CD4-positive, alpha-beta T cell (primary cell): ENCODE measurements around the gene XG. TPM values are rescaled to one million over a fixed set of nuclear protein-coding genes. Genes with fewer than 3 reads are reported as not detected.

Experiments
- ATAC-seq: fragments of 200-7000 bp; cut with Tn5 transposase; one replicate; pipeline ENCODE4 v1.10.0; 2022; ENCODE audit warnings: mild to moderate bottlenecking; ENCODE audit not compliant: poor library complexity
- CTCF ChIA-PET: fragments of 350-600 bp; sonication (Branson Sonifier 250); formaldehyde crosslinking; loops from one replicate; lab custom pipeline; 2021; ENCODE audit warnings: antibody characterized with exemption, inconsistent platforms; lab: Charles Lee
- POLR2A ChIA-PET: fragments of 350-600 bp; sonication (Branson Sonifier 250); formaldehyde crosslinking; loops from one replicate; lab custom pipeline; 2021; ENCODE audit warnings: antibody characterized with exemption, inconsistent platforms; lab: Charles Lee
- DNase-seq, 14 experiments: peaks; one replicate each; pipeline ENCODE4 v3.0.0-alpha.2; 2013 to 2020; ENCODE audit warnings: mixed read lengths in 2 of 14
- H3K27ac ChIP-seq, 2 donors: one replicate each; pipeline versions ENCODE4 v1.5.1 to v1.7.0; 2013; ENCODE audit warnings: low read length in 2 of 2, low read depth in 1 of 2, mild to moderate bottlenecking in 1 of 2
- H3K27me3 ChIP-seq, 2 experiments: 1 replicate in 1 of 2; 2 replicates in 1 of 2; pipeline versions ENCODE4 v1.6.1 to v1.7.0; 2013; ENCODE audit warnings: low read length in 2 of 2, control low read depth in 1 of 2, mild to moderate bottlenecking in 1 of 2, moderate library complexity in 1 of 2; ENCODE audit not compliant: insufficient read depth in 2 of 2, control insufficient read depth in 1 of 2
- H3K36me3 ChIP-seq: one replicate; pipeline ENCODE4 v1.6.1; 2013; ENCODE audit warnings: low read length, control low read depth; ENCODE audit not compliant: insufficient read depth
- H3K4me1 ChIP-seq: one replicate; pipeline ENCODE4 v1.6.1; 2013; ENCODE audit warnings: low read length, control low read depth; ENCODE audit not compliant: insufficient read depth
- H3K4me3 ChIP-seq: one replicate; pipeline ENCODE4 v1.5.1; 2013; ENCODE audit warnings: mild to moderate bottlenecking, low read length, moderate library complexity
- H3K9me3 ChIP-seq, 2 experiments: 1 replicate in 1 of 2; 2 replicates in 1 of 2; pipeline versions ENCODE4 v1.6.1 to v1.7.0; 2013; ENCODE audit warnings: low read length in 2 of 2, mild to moderate bottlenecking in 2 of 2, control low read depth in 1 of 2, moderate library complexity in 1 of 2; ENCODE audit not compliant: control insufficient read depth in 1 of 2, insufficient read depth in 1 of 2
- H3K27ac Mint-ChIP-seq: one replicate; pipeline ENCODE4 v1.8.0; 2020; ENCODE audit warnings: mixed read lengths
- H3K27me3 Mint-ChIP-seq: one replicate; pipeline ENCODE4 v1.8.0; 2021; ENCODE audit warnings: mixed read lengths
- H3K36me3 Mint-ChIP-seq: one replicate; pipeline ENCODE4 v1.8.0; 2021; ENCODE audit warnings: low read depth, mixed read lengths
- H3K4me1 Mint-ChIP-seq: one replicate; pipeline ENCODE4 v1.8.0; 2021; ENCODE audit warnings: low read depth, mixed read lengths
- H3K4me3 Mint-ChIP-seq: one replicate; pipeline ENCODE4 v1.8.0; 2020; ENCODE audit warnings: mild to moderate bottlenecking, mixed read lengths
- H3K9me3 Mint-ChIP-seq: one replicate; pipeline ENCODE4 v1.8.0; 2020; ENCODE audit warnings: mixed read lengths
- CTCF ChIP-seq: fragments of 200-600 bp; IDR thresholded peaks from one replicate; pipeline ENCODE4 v1.8.0; 2022; ENCODE audit warnings: antibody characterized with exemption, mild to moderate bottlenecking
- intact Hi-C, 2 experiments: fragments of 100-400 bp; cut with DNase I in 1 of 2; cut with micrococcal nuclease in 1 of 2; formaldehyde crosslinking; loops; one replicate each; pipeline versions ENCODE4 v1.15.1 to v1.9.0; 2023 to 2025; cut with DNase I, micrococcal nuclease
- total RNA-seq, 174 experiments: library from RNA in 2 of 174; stranded (reverse) in 2 of 174; gene quantifications; one replicate each; pipeline ENCODE4 v1.2.3 and lab custom pipeline; 2021 to 2026

XG gene
- total RNA-seq, 2 experiments from 2014 or later: not detected

GRCh38 chrX:2765549-2765830 is 13.7 kb downstream of the XG start:
- no peak overlapping the region for H3K27ac Mint-ChIP-seq
- H3K9me3 Mint-ChIP-seq: no peaks in the 10 kb centered on the region
- H3K4me3 ChIP-seq: no peak overlapping the region
- H3K27me3 Mint-ChIP-seq: peaks cover 9% of the 10 kb centered on the region
- ATAC-seq (no peak), DNase-seq (no peak)
- no peaks in the 10 kb centered on the region for H3K36me3 ChIP-seq
- TF ChIP-seq CTCF: no peak
- peaks cover 0 to 4% of the 10 kb centered on the region in 2 experiments for H3K9me3 ChIP-seq
- no peaks in the 10 kb centered on the region for H3K4me1 ChIP-seq
- H3K4me1 Mint-ChIP-seq: peaks cover 7% of the 10 kb centered on the region
- H3K27ac ChIP-seq: no peak overlapping the region
- no peaks in the 10 kb centered on the region for H3K36me3 Mint-ChIP-seq
- H3K27me3 ChIP-seq: no peaks in the 10 kb centered on the region
- CTCF ChIA-PET: no interaction called here
- POLR2A ChIA-PET: no interaction called here
- intact Hi-C loops: no loop called here
- no peak overlapping the region for H3K4me3 Mint-ChIP-seq

- Mint-ChIP-seq H3K4me1 (peaks cover 7% of the 10 kb centered on the region), H3K27ac (no peak overlapping the region)
- H3K27me3 ChIP-seq: no peaks in the 10 kb centered on the region
These were observed 15.1 kb downstream of the XG start for GRCh38 chrX:2766906-2767305.

GRCh38 chrX:2767631-2768455 is 16.0 kb downstream of the XG start:
- peaks cover 7% of the 10 kb centered on the region for H3K4me1 Mint-ChIP-seq
- intact Hi-C loops: no loop called here

More at GRCh38 chrX:2766906-2767305, 15.1 kb downstream of the XG start:
- DNase-seq (peak in 2 of 14 experiments; percentile 39 to 56), ATAC-seq (no peak)
- H3K9me3 ChIP-seq: peaks cover 0 to 4% of the 10 kb centered on the region in 2 experiments
- intact Hi-C loops: no loop called here
- Mint-ChIP-seq H3K9me3 (no peaks in the 10 kb centered on the region), H3K27me3 (peaks cover 20% of the 10 kb centered on the region), H3K4me3 (no peak overlapping the region), H3K36me3 (no peaks in the 10 kb centered on the region)
- no peak overlapping the region for H3K4me3 ChIP-seq
- H3K36me3 ChIP-seq: no peaks in the 10 kb centered on the region
- no peak for TF ChIP-seq CTCF
- H3K4me1 ChIP-seq: no peaks in the 10 kb centered on the region
- ChIA-PET CTCF (no interaction called here), POLR2A (no interaction called here)
- H3K27ac ChIP-seq: no peak overlapping the region

More at GRCh38 chrX:2767631-2768455, 16.0 kb downstream of the XG start:
- no peak for TF ChIP-seq CTCF
- Mint-ChIP-seq H3K27me3 (peaks cover 28% of the 10 kb centered on the region), H3K36me3 (no peaks in the 10 kb centered on the region), H3K4me3 (no peak overlapping the region), H3K27ac (no peak overlapping the region), H3K9me3 (no peaks in the 10 kb centered on the region)
- Histone ChIP-seq H3K9me3 (peaks cover 0 to 4% of the 10 kb centered on the region in 2 experiments), H3K36me3 (no peaks in the 10 kb centered on the region), H3K27me3 (no peaks in the 10 kb centered on the region), H3K27ac (no peak overlapping the region), H3K4me1 (no peaks in the 10 kb centered on the region), H3K4me3 (no peak overlapping the region)
- ATAC-seq (no peak), DNase-seq (peak in 2 of 14 experiments; percentile 52 to 68)
- ChIA-PET CTCF (no interaction called here), POLR2A (no interaction called here)
